ENCODE results near the gene CEP72.

Gene CEP72

DNA sequence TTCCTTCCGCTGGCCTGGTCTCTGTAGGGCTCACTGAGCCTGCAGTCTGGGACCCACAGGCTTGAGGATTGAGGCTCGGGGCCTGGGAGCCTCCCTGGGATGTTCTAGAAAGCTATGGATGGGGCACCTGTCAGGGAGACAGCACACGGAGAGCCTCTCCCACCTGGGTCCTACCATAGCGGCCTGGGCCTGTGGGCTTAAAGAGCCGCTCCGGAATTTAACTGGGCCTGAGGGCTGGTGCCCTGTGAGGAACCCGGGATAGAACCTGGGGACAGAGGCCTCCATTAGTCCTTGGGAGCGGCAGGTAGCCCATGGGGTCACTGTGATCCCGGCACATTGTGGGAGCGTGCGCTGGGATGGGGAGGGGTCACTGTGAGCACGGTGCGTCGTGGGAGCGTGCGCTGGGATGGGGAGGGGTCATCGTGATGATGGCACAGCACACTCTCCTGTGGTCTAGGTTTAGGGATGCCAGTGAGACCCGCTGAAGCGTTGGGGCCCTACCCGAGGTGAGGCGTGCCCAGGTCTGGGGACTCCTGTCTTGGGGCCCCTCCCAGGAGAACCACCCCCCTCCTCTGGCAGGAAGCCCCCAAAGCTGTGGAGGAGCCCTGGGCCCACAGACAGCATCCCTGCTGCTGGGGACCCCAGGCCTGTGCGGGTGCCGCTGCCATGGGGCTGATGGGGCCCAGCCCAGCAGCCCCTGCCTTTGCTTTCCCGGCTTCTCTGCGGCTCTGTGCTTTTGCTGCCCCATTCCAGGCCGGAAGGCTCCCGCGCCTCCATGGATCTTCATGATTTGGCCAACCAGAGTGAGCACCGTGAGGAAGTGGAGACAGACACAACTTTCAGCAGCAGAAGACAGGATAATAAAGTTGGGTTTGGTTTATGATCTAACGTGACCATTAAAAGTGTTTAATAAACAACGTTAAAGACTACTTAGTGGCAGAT lies 3.4 kb upstream of the CEP72 start:
- Histone ChIP-seq H3K9me2 (replicated peaks; ENCODE audit: control insufficient read depth, low read length) (no peaks in the 10 kb centered on the region), H3K4me2 (ENCODE audit: low read length) (no peak overlapping the region), H3F3A (ENCODE audit: control insufficient read depth, insufficient read depth) (no peaks in the 10 kb centered on the region; the same call in 1 of the 2 replicates), H3K36me3 (ENCODE audit: control insufficient read depth, low read length) (peaks cover 7% of the 10 kb centered on the region), H4K20me1 (ENCODE audit: control insufficient read depth, insufficient read depth, low read depth, low read length) (peaks cover 4% of the 10 kb centered on the region; the same call in 1 of the 2 replicates), H3K27ac (ENCODE audit: low read depth, low read length) (no peak overlapping the region), H3K9me3 (ENCODE audit: control insufficient read depth, insufficient read depth, low read length) (peaks cover 7% of the 10 kb centered on the region; the same call in 1 of the 2 replicates), H3K4me3 (ENCODE audit: low read length) (no peak overlapping the region), H3K27me3 (ENCODE audit: control insufficient read depth, low read length) (no peaks in the 10 kb centered on the region; the same call in 1 of the 2 replicates), H3K4me1 (ENCODE audit: control insufficient read depth, low read length) (peaks cover 26% of the 10 kb centered on the region), H3K79me2 (ENCODE audit: control insufficient read depth, low read length) (peaks cover 15% of the 10 kb centered on the region)
- TF ChIP-seq, protein P1, sequence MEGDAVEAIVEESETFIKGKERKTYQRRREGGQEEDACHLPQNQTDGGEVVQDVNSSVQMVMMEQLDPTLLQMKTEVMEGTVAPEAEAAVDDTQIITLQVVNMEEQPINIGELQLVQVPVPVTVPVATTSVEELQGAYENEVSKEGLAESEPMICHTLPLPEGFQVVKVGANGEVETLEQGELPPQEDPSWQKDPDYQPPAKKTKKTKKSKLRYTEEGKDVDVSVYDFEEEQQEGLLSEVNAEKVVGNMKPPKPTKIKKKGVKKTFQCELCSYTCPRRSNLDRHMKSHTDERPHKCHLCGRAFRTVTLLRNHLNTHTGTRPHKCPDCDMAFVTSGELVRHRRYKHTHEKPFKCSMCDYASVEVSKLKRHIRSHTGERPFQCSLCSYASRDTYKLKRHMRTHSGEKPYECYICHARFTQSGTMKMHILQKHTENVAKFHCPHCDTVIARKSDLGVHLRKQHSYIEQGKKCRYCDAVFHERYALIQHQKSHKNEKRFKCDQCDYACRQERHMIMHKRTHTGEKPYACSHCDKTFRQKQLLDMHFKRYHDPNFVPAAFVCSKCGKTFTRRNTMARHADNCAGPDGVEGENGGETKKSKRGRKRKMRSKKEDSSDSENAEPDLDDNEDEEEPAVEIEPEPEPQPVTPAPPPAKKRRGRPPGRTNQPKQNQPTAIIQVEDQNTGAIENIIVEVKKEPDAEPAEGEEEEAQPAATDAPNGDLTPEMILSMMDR (IDR thresholded peaks at IDR 0.05; ENCODE audit: low read depth, low read length, poor library complexity, severe bottlenecking), result no peak
- TF ChIP-seq EZH2phosphoT487 (IDR thresholded peaks at IDR 0.05; ENCODE audit: borderline replicate concordance, low read length), result no peak

DNA sequence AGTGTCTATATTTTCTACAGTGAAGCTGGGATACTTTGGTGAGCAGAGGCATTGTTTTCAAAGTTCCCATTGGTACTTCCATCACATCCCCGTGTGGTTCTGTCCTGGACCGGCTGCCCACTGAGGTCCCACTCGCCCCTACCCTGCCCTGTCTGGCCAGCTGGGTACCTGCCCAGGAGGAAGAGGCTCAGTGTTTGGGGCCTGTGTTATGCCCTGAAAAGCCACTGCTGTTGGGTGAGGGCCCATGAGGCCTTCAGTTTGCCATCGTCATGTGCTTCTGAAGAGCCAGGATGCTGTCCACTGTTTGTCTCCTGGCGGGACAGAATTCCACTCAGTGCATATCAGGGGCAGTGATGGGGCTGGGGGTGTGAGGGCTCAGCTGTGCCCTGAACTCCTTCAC lies 2.6 kb upstream of the CEP72 start:
- Histone ChIP-seq H3K4me2 (ENCODE audit: low read length) (no peak overlapping the region), H3K79me2 (ENCODE audit: control insufficient read depth, low read length) (peaks cover 23% of the 10 kb centered on the region), H3K4me3 (ENCODE audit: low read length) (no peak overlapping the region), H3K27ac (ENCODE audit: low read depth, low read length) (no peak overlapping the region), H3K9me3 (ENCODE audit: control insufficient read depth, insufficient read depth, low read length) (peaks cover 11% of the 10 kb centered on the region; the same call in 1 of the 2 replicates), H3K27me3 (ENCODE audit: control insufficient read depth, low read length) (no peaks in the 10 kb centered on the region; the same call in 1 of the 2 replicates), H3K36me3 (ENCODE audit: control insufficient read depth, low read length) (peaks cover 15% of the 10 kb centered on the region), H3K4me1 (ENCODE audit: control insufficient read depth, low read length) (peaks cover 29% of the 10 kb centered on the region), H3K9me2 (replicated peaks; ENCODE audit: control insufficient read depth, low read length) (no peaks in the 10 kb centered on the region), H4K20me1 (ENCODE audit: control insufficient read depth, insufficient read depth, low read depth, low read length) (peaks cover 4% of the 10 kb centered on the region; the same call in 1 of the 2 replicates), H3F3A (ENCODE audit: control insufficient read depth, insufficient read depth) (no peaks in the 10 kb centered on the region; the same call in 1 of the 2 replicates)
- TF ChIP-seq, protein P1 (IDR thresholded peaks at IDR 0.05; ENCODE audit: low read depth, low read length, poor library complexity, severe bottlenecking), result no peak
- TF ChIP-seq EZH2phosphoT487 (IDR thresholded peaks at IDR 0.05; ENCODE audit: borderline replicate concordance, low read length), result no peak

DNA sequence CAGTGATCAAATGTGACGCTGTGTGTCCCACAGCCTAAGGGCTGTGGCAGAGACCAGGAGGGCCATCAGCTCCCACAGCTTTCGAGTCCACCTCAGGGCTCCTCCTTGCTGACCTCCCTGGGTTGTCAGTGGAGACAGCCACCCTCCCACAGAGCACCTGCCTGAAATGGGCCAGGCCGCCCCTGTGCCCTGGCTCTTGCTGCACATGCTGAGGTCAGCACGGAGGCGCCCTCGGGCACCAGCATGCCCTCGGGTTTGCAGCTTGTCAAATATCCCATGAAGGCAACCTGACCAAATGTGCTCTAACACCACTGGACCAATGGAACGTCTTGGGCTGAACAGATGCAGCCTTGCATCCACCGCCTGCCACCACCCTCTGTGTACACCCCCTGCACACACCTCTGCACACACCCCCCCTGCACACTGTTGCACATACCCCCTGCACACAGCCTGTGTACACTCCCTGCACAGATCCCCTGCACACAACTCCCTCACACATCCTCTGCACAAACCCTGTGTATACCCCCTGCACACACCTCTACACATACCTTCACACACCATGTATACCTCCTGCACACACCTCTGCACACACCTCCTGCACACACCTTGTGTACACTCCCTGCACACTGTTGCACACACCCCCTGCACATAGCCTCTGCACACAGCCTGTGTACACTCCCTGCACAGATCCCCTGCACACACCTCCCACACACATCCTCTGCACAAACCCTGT lies 2.0 kb upstream of the CEP72 start:
- Histone ChIP-seq H3K27ac (ENCODE audit: low read depth, low read length) (no peak overlapping the region), H3K4me3 (ENCODE audit: low read length) (no peak overlapping the region), H3F3A (ENCODE audit: control insufficient read depth, insufficient read depth) (no peaks in the 10 kb centered on the region; the same call in 1 of the 2 replicates), H3K27me3 (ENCODE audit: control insufficient read depth, low read length) (no peaks in the 10 kb centered on the region; the same call in 1 of the 2 replicates), H3K9me3 (ENCODE audit: control insufficient read depth, insufficient read depth, low read length) (peaks cover 17% of the 10 kb centered on the region), H4K20me1 (ENCODE audit: control insufficient read depth, insufficient read depth, low read depth, low read length) (peaks cover 4% of the 10 kb centered on the region; the same call in 1 of the 2 replicates), H3K79me2 (ENCODE audit: control insufficient read depth, low read length) (peaks cover 30% of the 10 kb centered on the region), H3K4me2 (ENCODE audit: low read length) (no peak overlapping the region), H3K4me1 (ENCODE audit: control insufficient read depth, low read length) (peaks cover 33% of the 10 kb centered on the region), H3K9me2 (replicated peaks; ENCODE audit: control insufficient read depth, low read length) (no peaks in the 10 kb centered on the region), H3K36me3 (ENCODE audit: control insufficient read depth, low read length) (peaks cover 21% of the 10 kb centered on the region)
- TF ChIP-seq EZH2phosphoT487 (IDR thresholded peaks at IDR 0.05; ENCODE audit: borderline replicate concordance, low read length), result no peak
- TF ChIP-seq, protein P1 (IDR thresholded peaks at IDR 0.05; ENCODE audit: low read depth, low read length, poor library complexity, severe bottlenecking), result no peak
